K562 (cell line): ENCODE measurements around the gene SLC1A2.

ENCODE experiments used
- ETS2 ChIP-seq: IDR thresholded peaks from 2 replicates; pipeline ENCODE4 v1.6.1; 2016; ENCODE audit warnings: borderline replicate concordance, missing genetic modification characterization, mild to moderate bottlenecking, moderate library complexity, missing compliant biosample characterization; ENCODE audit not compliant: poor library complexity, severe bottlenecking
- ZNF133 ChIP-seq: fragments of 250-450 bp; sonication (Bioruptor Pico); IDR thresholded peaks from 2 replicates; pipeline ENCODE4 v1.4.0; 2020; ENCODE audit warnings: mild to moderate bottlenecking

- TF ChIP-seq ZNF133 (CRISPR knock-in tag) (no peak), ETS2 (no peak)
Measured at GRCh38 chr11:35393098-35393497, 26.3 kb downstream of the SLC1A2 start.
